Dedifferentiated amniotic fluid mesenchymal stem cell (primary cell): Measurements from ENCODE around the gene MAPK11.

Experiments used
- DNase-seq: peaks from one replicate; pipeline ENCODE4 v3.0.0-alpha.2; 2016; ENCODE audit errors: extremely low spot score

MAPK11 gene

GRCh38 chr22:50293441-50294318 lies 23.5 kb upstream of the MAPK11 start:
- peak; percentile 65 for DNase-seq

- DNase-seq, result no peak
Measured at GRCh38 chr22:50292643-50293440, 22.7 kb upstream of the MAPK11 start.

GRCh38 chr22:50289942-50290630 lies 19.9 kb upstream of the MAPK11 start:
- DNase-seq, result no peak

- no peak for DNase-seq
Measured at GRCh38 chr22:50289151-50289941, 19.2 kb upstream of the MAPK11 start.

GRCh38 chr22:50287731-50288130 lies 17.6 kb upstream of the MAPK11 start:
- DNase-seq, result no peak

GRCh38 chr22:50286701-50287318 lies 16.6 kb upstream of the MAPK11 start:
- DNase-seq, result no peak

GRCh38 chr22:50286275-50286674 lies 16.1 kb upstream of the MAPK11 start:
- DNase-seq, result no peak

- no peak for DNase-seq
Measured at GRCh38 chr22:50285568-50286229, 15.5 kb upstream of the MAPK11 start.

GRCh38 chr22:50284479-50284878 lies 14.3 kb upstream of the MAPK11 start:
- DNase-seq, result no peak

- DNase-seq, result no peak
Measured at GRCh38 chr22:50283821-50284220, 13.6 kb upstream of the MAPK11 start.

- DNase-seq, result no peak
Measured at GRCh38 chr22:50282361-50283155, 12.4 kb upstream of the MAPK11 start.

- DNase-seq, result no peak
Measured at GRCh38 chr22:50281957-50282356, 11.8 kb upstream of the MAPK11 start.

GRCh38 chr22:50281384-50281760 lies 11.2 kb upstream of the MAPK11 start:
- no peak for DNase-seq

- no peak for DNase-seq
Measured at GRCh38 chr22:50280708-50281383, 10.7 kb upstream of the MAPK11 start.

GRCh38 chr22:50280022-50280707 lies 10.0 kb upstream of the MAPK11 start:
- no peak for DNase-seq

- no peak for DNase-seq
Measured at GRCh38 chr22:50278956-50279619, 8.9 kb upstream of the MAPK11 start.

- DNase-seq, result no peak
Measured at GRCh38 chr22:50278461-50278860, 8.3 kb upstream of the MAPK11 start.

- DNase-seq, result no peak
Measured at GRCh38 chr22:50277761-50278160, 7.6 kb upstream of the MAPK11 start.
